Measurements from ENCODE around the gene RAD23B. TPM values are rescaled to one million over a fixed set of nuclear protein-coding genes. Genes with fewer than 3 reads are reported as not detected.

RAD23B gene
- total and polyA plus RNA-seq, 2 of the 13 experiments (the other 11 are each of a cell fraction or from before 2014, with no cell fraction given), result 133 to 156 TPM

GRCh38 chr9:107340920-107341632 is 58.0 kb downstream of the RAD23B start (continued):
- TF ChIP-seq POLR2A (IDR thresholded peaks at IDR 0.05; ENCODE audit: insufficient read depth in 1 of 2, low read depth in 2 of 2, low read length in 2 of 2) (peak in 1 of 2 experiments; percentile 38; a peak in 1 of 4 replicates), NONO (IDR thresholded peaks at IDR 0.05) (no peak), NONO (CRISPR knock-in tag; conservative IDR thresholded peaks at IDR 0.05) (no peak; the same call in 1 of the 2 replicates), ZBTB44 (CRISPR knock-in tag; IDR thresholded peaks at IDR 0.05) (no peak), RCOR2 (CRISPR knock-in tag; IDR thresholded peaks at IDR 0.05) (no peak), PAX8 (CRISPR knock-in tag; IDR thresholded peaks at IDR 0.05; ENCODE audit: borderline replicate concordance) (no peak), HOXA7 (CRISPR knock-in tag; IDR thresholded peaks at IDR 0.05) (no peak), ZNF343 (CRISPR knock-in tag; IDR thresholded peaks at IDR 0.05) (no peak), CBX5 (CRISPR knock-in tag; IDR thresholded peaks at IDR 0.05; ENCODE audit: borderline replicate concordance) (peak; percentile 17; the same call in 1 of the 2 replicates), NFRKB (IDR thresholded peaks at IDR 0.05) (no peak), AKNA (CRISPR knock-in tag; IDR thresholded peaks at IDR 0.05; ENCODE audit: borderline replicate concordance) (no peak), ZNF263 (CRISPR knock-in tag; IDR thresholded peaks at IDR 0.05) (peak; percentile 73), ZNF446 (CRISPR knock-in tag; IDR thresholded peaks at IDR 0.05) (no peak), TBX3 (IDR thresholded peaks at IDR 0.05; ENCODE audit: borderline replicate concordance) (no peak), DNMT1 (CRISPR knock-in tag; IDR thresholded peaks at IDR 0.05) (no peak), ZNF333 (CRISPR knock-in tag; IDR thresholded peaks at IDR 0.05; ENCODE audit: borderline replicate concordance) (no peak), NFATC3 (CRISPR knock-in tag; IDR thresholded peaks at IDR 0.05) (no peak), PHF20 (CRISPR knock-in tag; IDR thresholded peaks at IDR 0.05) (no peak), STAT6 (CRISPR knock-in tag; IDR thresholded peaks at IDR 0.05; ENCODE audit: borderline replicate concordance) (no peak), NFIB (CRISPR knock-in tag; IDR thresholded peaks at IDR 0.05; ENCODE audit: borderline replicate concordance) (no peak), HOMEZ (CRISPR knock-in tag; IDR thresholded peaks at IDR 0.05; ENCODE audit: low read depth) (no peak)

All from HepG2 (cell line).